Gastrocnemius medialis (tissue), 4 donors: Measurements from ENCODE around the gene ACE2.
"Not testable (repeated sequence)": the region's sequence is repeated elsewhere in the genome, so short reads cannot be mapped to it uniquely, and the experiment has no call there.

Experiments used
- CTCF ChIP-seq, 5 experiments: fragments of 450-650 bp in 3 of 5; fragments of 200-600 bp in 2 of 5; sonication (generic) in 2 of 5; IDR thresholded peaks in 4 of 5; conservative IDR thresholded peaks in 1 of 5; 1 replicate in 4 of 5; 2 replicates in 1 of 5; pipeline ENCODE4 v1.5.1; 2016 to 2019; ENCODE audit warnings: antibody characterized with exemption in 5 of 5, mild to moderate bottlenecking in 3 of 5, moderate library complexity in 3 of 5
- POLR2A ChIP-seq, 2 donors: fragments of 450-650 bp; IDR thresholded peaks; one replicate each; pipeline ENCODE4 v1.6.1; 2017; ENCODE audit warnings: antibody characterized with exemption in 2 of 2, mild to moderate bottlenecking in 2 of 2, moderate library complexity in 2 of 2

- not testable (repeated sequence) for TF ChIP-seq CTCF (IDR thresholded peaks at IDR 0.05 in 4 of 5, conservative IDR thresholded peaks at IDR 0.05 in 1 of 5); POLR2A (IDR thresholded peaks at IDR 0.05)
Observed at GRCh38 chrX:15647510-15647909, 46.8 kb upstream of the ACE2 start.
